Transverse colon (tissue), 4 donors: ENCODE data around the gene FAIM2.

Experiments
- CTCF ChIP-seq, 5 experiments: fragments of 200-600 bp in 3 of 5; fragments of 450-650 bp in 2 of 5; sonication (generic) in 3 of 5; IDR thresholded peaks; 1 replicate in 2 of 5; 2 replicates in 3 of 5; pipeline ENCODE4 v1.5.1; 2016 to 2017; ENCODE audit warnings: antibody characterized with exemption in 5 of 5, inconsistent platforms in 3 of 5, mild to moderate bottlenecking in 2 of 5, moderate library complexity in 1 of 5
- EP300 ChIP-seq: sonication (generic); formaldehyde crosslinking; IDR thresholded peaks from one replicate; pipeline ENCODE4 v1.6.1; 2017; ENCODE audit warnings: antibody characterized with exemption, low read depth
- POLR2A ChIP-seq: fragments of 450-650 bp; IDR thresholded peaks from one replicate; pipeline ENCODE4 v1.6.1; 2016; ENCODE audit warnings: antibody characterized with exemption, mild to moderate bottlenecking, moderate library complexity
- POLR2AphosphoS5 ChIP-seq, 3 donors: sonication (generic); formaldehyde crosslinking; IDR thresholded peaks; one replicate each; pipeline ENCODE4 v1.6.1; 2016; ENCODE audit warnings: antibody characterized with exemption in 3 of 3

GRCh38 chr12:49878021-49878420, 25.7 kb downstream of the FAIM2 start:
- TF ChIP-seq EP300, result no peak
- TF ChIP-seq POLR2A, result no peak
- no peak for TF ChIP-seq CTCF (IDR thresholded peaks at IDR 0.05)
- no peak for TF ChIP-seq POLR2AphosphoS5 (IDR thresholded peaks at IDR 0.05)
